ENCODE results near the gene ZFP36L1.

Gene ZFP36L1

DNA sequence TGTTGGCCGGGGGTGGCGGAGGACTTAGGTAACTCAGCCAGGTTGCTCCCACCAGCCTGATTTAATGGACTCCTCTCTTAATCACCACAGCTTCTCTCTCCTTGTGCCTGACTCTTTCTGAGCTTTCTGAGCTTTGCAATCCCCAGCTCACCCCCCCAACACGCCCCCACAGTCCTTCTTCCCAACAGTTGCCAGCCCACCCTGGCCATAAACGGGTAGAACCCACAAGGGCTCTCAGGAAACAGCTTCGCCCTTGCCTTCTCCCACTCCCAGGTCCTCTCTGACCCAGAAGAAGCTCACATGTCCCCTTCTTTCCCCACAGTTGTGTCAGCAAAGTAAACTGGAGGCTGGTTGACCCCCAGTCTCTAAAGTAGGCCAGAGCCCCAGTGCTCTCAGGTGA lies 32.9 kb downstream of the ZFP36L1 start:
- DNase-seq = no peak

- no peak for DNase-seq
These were observed 33.8 kb downstream of the ZFP36L1 start for GRCh38 chr14:68759017-68759560.

- DNase-seq = no peak
These were observed 34.6 kb downstream of the ZFP36L1 start for GRCh38 chr14:68758301-68758700.

GRCh38 chr14:68757618-68758081 lies 35.2 kb downstream of the ZFP36L1 start:
- no peak for DNase-seq

GRCh38 chr14:68756734-68757133 lies 36.1 kb downstream of the ZFP36L1 start:
- no peak for DNase-seq

- no peak for DNase-seq
These were observed 36.8 kb downstream of the ZFP36L1 start for GRCh38 chr14:68756000-68756481.

DNA sequence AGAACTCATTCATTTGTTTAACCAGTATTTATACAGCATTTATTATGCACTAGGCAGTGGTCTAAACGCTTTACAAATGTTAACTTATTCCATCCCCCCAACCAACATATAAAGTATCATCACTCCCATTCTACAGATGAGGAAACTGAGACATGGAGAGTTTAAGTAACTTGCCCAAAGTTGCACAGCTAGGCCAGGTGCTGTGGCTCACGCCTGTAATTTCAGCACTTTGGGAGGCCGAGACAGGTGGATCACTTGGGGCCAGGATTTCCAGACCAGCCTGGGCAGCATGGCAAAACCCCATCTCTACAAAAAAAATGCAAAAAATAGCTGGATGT lies 37.9 kb downstream of the ZFP36L1 start:
- DNase-seq = no peak

DNA sequence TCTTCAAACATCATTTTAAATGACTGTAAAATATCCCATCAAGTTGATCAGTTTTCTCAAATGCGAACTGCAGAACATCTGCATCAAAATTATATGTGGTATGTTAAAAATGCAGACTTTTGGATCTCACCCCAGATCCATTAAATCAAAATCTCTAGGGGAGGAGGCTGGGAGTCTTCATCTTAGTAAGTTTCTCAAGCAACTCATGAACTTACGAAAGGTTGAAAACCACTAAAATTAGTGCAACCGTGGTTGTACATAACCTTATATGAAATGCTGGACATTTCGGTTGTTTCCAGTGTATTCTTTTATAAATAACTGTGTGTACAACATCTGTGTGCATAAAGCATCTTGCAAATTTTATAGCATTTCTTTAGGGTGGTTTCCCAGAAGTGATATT lies 39.2 kb downstream of the ZFP36L1 start:
- no peak for DNase-seq

DNA sequence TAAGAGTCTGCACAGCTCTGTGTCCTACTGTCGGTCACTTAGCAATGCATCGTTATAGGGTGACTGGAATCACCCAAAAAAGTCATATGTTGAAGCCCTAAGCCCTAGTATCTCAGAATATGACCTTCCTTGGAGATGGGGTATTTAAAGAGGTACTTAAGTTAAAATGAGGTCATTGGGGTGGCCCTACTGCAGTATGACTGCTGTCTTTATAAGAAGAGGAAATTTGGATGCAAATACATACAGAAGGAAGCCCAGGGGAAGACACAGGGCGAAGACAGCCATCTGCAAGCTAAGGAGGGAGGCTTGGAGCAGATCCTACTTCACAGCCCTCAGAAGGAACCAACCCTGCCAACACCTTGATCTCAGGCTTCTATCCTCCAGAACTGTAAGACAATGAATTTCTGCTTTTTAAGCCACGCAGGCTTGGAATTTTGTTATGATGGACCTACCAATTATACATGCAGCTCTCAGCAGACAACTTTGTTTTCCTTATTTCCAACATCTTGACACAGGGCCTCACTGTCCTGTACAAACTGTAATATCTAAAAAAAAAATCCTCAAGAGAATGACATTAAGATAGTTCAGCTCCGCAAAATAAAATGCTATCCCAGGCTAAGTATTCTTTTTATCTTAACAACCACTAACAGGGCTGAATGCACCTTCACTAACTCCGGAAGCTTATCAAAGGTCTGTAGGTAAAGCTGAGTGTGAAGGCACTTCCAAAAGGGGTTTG lies 40.4 kb downstream of the ZFP36L1 start:
- DNase-seq = no peak

DNA sequence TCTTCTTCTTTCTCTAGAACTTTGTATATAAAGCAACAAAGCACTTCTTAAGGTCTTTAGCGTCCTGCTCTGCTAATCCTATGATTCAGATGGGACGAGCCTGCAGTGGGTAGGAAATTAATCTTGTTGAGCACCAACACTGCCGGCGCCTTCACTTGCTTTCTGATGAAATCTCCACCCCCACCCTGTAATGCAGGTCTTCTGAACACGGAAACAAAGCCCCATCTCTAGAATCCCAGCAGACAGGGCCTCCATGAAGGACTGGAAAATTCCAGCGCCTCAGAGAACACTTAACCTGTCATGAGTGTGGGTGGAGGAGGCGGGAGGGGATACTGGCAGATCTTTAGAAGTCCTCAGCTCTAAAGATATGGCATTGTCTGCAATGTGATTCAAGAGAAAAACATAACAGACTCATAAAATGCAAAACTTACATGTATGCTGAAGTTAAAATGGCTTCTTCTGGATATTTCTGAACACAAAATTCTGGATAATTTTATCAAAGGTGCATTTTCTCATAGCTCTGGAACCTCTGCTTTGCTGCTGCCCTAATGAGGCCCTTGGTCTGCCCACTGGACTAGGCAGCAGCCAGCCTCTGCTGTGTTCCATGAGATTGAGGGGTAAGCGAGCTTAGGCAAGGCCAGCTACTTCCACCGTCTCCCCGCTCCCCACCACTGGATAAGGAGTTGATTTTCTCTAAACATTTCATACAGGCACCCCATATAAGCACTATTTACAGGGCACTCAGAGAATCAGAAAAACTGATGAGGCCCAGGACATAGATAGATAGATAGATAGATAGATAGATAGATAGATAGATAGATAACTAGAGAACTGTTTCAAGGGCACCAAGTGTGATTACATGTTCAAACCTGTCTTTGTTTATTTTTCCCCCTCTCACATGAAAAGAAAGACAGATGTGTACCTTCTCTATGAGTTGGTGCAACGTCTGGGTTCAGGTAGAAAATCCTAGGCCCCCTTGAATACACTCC lies 43.1 kb downstream of the ZFP36L1 start:
- no peak for DNase-seq

DNA sequence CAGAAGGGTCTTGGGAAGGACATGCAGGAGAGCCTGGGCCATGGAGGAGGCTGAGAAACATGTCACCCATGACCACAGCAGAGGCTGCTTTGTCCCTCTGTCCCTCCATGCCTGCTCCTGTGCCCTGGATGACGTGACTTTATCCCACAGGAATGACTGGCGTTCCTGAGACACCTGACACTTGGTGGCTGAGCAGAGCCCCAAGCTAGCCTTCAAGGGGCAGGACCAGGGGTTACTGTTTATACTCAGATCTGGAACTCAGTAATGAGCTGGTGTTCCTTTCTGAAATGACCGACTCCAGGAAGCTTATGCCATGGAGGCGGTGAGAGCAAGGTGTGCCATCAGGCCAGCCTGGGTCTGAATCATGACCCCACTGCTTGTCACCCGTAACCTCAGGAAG lies 44.2 kb downstream of the ZFP36L1 start:
- no peak for DNase-seq

GRCh38 chr14:68748260-68748659 lies 44.6 kb downstream of the ZFP36L1 start:
- DNase-seq = no peak

DNA sequence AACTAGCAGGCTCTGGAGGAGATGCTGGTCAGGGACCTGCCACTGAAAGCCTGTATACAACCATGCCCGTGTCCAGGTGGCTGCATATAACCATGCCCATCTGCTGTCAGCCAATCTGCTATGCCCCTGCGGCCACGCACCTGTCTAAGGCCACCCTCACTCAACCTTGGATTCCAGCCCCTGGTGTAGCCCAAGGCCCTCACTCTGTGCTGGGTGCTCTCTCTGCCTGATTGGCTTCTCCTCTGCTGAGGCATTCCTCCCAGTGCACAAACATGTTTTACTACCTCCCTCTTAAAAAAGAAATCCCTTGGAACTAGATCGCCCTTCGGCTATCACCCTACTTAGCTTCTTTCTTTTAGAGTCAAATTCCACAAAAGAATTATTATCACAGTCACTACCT lies 45.5 kb downstream of the ZFP36L1 start:
- DNase-seq = no peak

- no peak for DNase-seq
These were observed 48.3 kb downstream of the ZFP36L1 start for GRCh38 chr14:68744613-68745012.

GRCh38 chr14:68741839-68742470 lies 50.9 kb downstream of the ZFP36L1 start:
- DNase-seq = no peak

- DNase-seq = no peak
These were observed 51.4 kb downstream of the ZFP36L1 start for GRCh38 chr14:68741477-68741791.

DNA sequence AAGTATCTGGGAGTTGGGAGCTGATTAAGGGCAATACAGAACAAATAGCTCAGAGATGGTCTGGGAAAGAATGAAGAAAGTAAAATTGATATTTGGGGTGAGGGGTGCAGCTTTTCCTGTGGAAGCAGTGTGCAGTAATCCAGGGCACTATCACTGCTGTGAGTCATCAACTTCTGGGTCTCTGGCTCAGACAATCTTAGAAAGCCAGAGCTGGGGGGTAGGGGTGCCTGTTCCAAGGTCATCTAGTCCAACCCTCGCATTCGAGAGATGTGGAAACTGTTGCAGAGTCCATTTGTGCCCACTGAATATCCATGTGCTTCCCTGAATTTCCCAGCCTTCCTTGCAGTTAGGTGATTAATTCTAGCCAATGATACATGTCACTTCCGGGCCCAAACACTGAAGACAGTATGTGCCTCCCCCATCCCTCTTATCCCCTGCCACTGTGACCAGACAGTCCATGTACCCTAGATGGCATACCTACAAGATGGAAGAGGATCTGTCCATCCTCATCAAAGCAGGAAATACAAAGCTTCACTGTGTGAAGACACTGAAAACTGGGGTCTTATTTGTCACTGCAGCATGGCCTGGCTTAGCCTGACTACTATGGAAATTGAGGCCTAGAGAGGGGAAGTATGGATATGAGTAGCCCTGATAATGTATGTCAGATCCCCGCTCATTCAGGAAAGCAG lies 51.9 kb downstream of the ZFP36L1 start:
- DNase-seq = no peak

- no peak for DNase-seq
These were observed 53.2 kb downstream of the ZFP36L1 start for GRCh38 chr14:68739701-68740100.

DNA sequence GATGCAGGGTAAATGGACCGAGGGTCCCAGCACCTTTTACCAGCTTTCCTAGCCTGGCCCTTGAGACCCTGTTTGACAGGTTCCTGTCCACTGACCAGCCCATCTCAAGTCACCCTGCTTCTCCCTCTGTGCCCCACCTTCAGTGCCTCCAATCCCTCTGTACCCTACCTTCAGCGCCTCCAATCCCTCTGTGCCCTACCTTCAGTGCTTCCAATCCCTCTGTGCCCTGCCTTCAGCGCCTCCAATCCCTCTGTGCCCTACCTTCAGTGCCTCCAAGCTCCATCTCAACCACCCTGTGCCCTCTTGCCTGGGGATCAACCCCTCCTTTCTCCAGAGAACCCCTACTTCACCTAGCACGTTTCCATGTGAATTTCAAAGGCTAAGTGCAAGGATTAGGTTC lies 54.3 kb downstream of the ZFP36L1 start:
- no peak for DNase-seq

Data from NCI-H510A (cell line).